Panc1 (cell line): ENCODE results near the gene RNF167.

Source experiments
- TF ChIP-seq, protein P1 (sequence below): fragments of 450-650 bp; IDR thresholded peaks from 2 replicates; pipeline ENCODE4 v1.5.1; 2017; ENCODE audit warnings: mild to moderate bottlenecking
- TF ChIP-seq, protein P2 (sequence below), 2 experiments: IDR thresholded peaks; 2 replicates each; pipeline ENCODE4 v1.6.1; 2011 to 2012; ENCODE audit warnings: low read depth in 2 of 2, control low read depth in 1 of 2, low read length in 1 of 2, mild to moderate bottlenecking in 1 of 2, moderate library complexity in 1 of 2; ENCODE audit not compliant: insufficient read depth in 1 of 2

DNA sequence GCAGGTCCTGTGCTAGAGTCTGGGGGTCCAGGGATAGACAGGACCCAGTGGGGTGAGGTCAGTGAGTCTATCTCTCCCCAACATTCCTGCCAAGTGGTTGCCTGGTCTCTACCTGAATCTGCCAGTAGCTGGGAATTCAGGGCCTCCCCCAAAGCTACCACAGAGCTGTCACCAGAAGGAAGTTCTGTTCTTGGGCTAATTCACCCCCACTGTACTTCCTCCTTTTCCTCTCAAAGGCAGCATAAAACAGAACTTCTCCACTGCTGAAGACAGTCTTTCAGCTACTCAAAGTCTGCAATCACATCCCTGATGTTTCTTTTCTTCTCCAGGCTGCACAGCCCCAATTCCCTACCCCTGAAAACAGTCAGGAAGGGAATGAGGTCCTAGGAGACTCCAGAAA is 38.7 kb downstream of the RNF167 start:
- TF ChIP-seq, protein P1, sequence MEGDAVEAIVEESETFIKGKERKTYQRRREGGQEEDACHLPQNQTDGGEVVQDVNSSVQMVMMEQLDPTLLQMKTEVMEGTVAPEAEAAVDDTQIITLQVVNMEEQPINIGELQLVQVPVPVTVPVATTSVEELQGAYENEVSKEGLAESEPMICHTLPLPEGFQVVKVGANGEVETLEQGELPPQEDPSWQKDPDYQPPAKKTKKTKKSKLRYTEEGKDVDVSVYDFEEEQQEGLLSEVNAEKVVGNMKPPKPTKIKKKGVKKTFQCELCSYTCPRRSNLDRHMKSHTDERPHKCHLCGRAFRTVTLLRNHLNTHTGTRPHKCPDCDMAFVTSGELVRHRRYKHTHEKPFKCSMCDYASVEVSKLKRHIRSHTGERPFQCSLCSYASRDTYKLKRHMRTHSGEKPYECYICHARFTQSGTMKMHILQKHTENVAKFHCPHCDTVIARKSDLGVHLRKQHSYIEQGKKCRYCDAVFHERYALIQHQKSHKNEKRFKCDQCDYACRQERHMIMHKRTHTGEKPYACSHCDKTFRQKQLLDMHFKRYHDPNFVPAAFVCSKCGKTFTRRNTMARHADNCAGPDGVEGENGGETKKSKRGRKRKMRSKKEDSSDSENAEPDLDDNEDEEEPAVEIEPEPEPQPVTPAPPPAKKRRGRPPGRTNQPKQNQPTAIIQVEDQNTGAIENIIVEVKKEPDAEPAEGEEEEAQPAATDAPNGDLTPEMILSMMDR: no peak
- TF ChIP-seq, protein P2, sequence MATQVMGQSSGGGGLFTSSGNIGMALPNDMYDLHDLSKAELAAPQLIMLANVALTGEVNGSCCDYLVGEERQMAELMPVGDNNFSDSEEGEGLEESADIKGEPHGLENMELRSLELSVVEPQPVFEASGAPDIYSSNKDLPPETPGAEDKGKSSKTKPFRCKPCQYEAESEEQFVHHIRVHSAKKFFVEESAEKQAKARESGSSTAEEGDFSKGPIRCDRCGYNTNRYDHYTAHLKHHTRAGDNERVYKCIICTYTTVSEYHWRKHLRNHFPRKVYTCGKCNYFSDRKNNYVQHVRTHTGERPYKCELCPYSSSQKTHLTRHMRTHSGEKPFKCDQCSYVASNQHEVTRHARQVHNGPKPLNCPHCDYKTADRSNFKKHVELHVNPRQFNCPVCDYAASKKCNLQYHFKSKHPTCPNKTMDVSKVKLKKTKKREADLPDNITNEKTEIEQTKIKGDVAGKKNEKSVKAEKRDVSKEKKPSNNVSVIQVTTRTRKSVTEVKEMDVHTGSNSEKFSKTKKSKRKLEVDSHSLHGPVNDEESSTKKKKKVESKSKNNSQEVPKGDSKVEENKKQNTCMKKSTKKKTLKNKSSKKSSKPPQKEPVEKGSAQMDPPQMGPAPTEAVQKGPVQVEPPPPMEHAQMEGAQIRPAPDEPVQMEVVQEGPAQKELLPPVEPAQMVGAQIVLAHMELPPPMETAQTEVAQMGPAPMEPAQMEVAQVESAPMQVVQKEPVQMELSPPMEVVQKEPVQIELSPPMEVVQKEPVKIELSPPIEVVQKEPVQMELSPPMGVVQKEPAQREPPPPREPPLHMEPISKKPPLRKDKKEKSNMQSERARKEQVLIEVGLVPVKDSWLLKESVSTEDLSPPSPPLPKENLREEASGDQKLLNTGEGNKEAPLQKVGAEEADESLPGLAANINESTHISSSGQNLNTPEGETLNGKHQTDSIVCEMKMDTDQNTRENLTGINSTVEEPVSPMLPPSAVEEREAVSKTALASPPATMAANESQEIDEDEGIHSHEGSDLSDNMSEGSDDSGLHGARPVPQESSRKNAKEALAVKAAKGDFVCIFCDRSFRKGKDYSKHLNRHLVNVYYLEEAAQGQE (IDR thresholded peaks at IDR 0.05; ENCODE audit: insufficient read depth in 1 of 2, low read depth in 2 of 2, low read length in 1 of 2): no peak
